ENCODE measurements around the gene GNA14.
A peak's percentile ranks its signal among the peaks of the same experiment; 100 is the strongest.

Gene GNA14

GRCh38 chr9:77488439-77489126 lies 159.5 kb downstream of the GNA14 start:
- DNase-seq (ENCODE audit: extremely low spot score), result no peak
- CTCF ChIA-PET, result interaction anchor here (1.0 to 6.2 kb wide), 4 partner anchors 9 to 56 kb away, joined by 3 to 33 read pairs (median 4); no protein-coding TSS in a partner anchor
- TF ChIP-seq, protein P1, sequence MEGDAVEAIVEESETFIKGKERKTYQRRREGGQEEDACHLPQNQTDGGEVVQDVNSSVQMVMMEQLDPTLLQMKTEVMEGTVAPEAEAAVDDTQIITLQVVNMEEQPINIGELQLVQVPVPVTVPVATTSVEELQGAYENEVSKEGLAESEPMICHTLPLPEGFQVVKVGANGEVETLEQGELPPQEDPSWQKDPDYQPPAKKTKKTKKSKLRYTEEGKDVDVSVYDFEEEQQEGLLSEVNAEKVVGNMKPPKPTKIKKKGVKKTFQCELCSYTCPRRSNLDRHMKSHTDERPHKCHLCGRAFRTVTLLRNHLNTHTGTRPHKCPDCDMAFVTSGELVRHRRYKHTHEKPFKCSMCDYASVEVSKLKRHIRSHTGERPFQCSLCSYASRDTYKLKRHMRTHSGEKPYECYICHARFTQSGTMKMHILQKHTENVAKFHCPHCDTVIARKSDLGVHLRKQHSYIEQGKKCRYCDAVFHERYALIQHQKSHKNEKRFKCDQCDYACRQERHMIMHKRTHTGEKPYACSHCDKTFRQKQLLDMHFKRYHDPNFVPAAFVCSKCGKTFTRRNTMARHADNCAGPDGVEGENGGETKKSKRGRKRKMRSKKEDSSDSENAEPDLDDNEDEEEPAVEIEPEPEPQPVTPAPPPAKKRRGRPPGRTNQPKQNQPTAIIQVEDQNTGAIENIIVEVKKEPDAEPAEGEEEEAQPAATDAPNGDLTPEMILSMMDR (IDR thresholded peaks at IDR 0.05; ENCODE audit: control extremely low read depth, extremely low read depth, low read depth, missing control alignments), result peak; percentile 23
- POLR2A ChIA-PET, result no interaction called here

DNA sequence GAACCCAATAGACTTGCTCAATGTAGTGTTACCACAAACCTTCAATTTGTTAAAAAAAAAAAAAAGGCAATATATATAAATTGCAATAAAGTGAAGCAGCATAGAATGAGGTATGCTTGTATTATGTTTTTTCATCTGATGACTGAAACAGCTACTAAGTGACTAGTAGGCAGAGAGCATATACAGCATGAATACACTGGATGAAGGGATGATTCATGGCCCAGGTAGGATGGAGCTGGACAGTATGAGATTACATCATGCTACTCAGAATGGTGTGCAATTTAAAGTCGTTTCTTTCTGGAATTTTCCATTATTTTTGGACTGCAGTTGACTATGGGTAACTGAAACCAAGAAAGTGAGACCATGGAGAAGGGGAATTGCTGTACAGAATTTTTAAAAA lies 161.2 kb downstream of the GNA14 start:
- no peak for DNase-seq (ENCODE audit: extremely low spot score)
- ChIA-PET CTCF (interaction anchor here (0.6 to 6.2 kb wide), 3 partner anchors 24 to 53 kb away, joined by 3 to 33 read pairs (median 6); no protein-coding TSS in a partner anchor), POLR2A (no interaction called here)
- TF ChIP-seq, protein P1 (IDR thresholded peaks at IDR 0.05; ENCODE audit: control extremely low read depth, extremely low read depth, low read depth, missing control alignments), result no peak

DNA sequence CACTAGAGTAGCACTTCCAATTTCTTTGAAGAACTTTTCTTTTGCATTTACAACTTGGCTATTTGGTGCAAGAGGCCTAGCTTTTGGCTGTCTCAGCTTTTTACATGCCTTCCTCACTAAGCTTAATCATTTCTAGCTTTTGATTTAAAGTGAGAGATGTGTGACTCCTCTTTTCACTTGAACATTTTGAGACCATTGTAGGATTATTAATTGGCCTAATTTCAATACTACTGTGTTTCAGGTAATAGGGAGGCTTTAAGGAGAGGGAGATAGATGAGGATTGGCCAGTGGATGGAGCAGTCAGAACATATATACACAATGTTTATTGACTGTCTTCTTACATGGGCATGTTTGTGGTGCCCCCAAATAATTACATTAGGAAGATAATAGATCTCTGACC lies 161.7 kb downstream of the GNA14 start:
- CTCF ChIA-PET, result interaction anchor here (0.6 to 6.2 kb wide), 4 partner anchors 23 to 53 kb away, joined by 3 to 33 read pairs (median 4); no protein-coding TSS in a partner anchor
- POLR2A ChIA-PET, result no interaction called here
- no peak for DNase-seq (ENCODE audit: extremely low spot score)
- TF ChIP-seq, protein P1 (IDR thresholded peaks at IDR 0.05; ENCODE audit: control extremely low read depth, extremely low read depth, low read depth, missing control alignments), result no peak

DNA sequence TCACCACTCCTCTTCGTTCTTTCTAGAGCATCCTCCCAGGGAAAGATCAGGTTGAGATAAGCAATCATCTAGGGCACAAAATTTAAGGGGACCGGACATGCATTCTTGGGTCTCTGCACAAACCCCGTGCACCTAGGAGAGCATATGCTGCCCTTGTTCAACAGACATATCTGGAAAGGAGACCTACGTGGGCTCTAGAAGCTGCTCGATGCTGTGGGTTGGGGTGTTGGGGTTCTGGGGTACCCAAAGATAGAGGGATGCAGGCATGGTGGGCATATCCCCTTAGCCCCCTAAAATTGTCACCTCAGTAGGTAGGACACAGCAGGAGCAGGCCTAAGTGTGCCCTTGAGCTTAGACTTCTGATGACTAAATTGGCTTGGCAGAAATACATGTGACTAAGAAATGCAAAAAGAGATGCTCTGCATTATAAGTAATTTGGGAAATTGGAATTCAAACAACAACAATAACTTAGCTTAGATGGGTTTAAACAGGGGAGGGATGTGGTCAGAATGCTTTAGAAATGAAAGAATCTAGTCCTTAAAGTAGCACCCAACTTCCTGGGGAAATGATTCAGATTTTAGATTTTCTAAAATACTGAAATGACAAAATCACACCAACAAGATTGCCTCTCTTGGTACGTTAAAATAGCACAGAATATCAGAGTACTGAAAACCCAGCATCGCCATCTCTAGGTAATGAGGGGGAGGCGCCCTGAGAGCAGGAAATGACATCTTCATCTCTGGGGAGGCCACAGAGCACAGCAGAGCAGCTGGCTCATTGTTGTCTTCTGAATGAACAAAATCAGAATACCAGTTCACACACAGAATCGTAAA lies 172.3 kb downstream of the GNA14 start:
- no peak for DNase-seq (ENCODE audit: extremely low spot score)
- CTCF ChIA-PET, result interaction anchor here (1.0 to 2.7 kb wide), 3 partner anchors 13 to 21 kb away, joined by 3 to 25 read pairs (median 5); no protein-coding TSS in a partner anchor
- POLR2A ChIA-PET, result no interaction called here
- TF ChIP-seq, protein P1 (IDR thresholded peaks at IDR 0.05; ENCODE audit: control extremely low read depth, extremely low read depth, low read depth, missing control alignments), result no peak

GRCh38 chr9:77474936-77475335 lies 173.2 kb downstream of the GNA14 start:
- TF ChIP-seq, protein P1 (IDR thresholded peaks at IDR 0.05; ENCODE audit: control extremely low read depth, extremely low read depth, low read depth, missing control alignments), result no peak
- POLR2A ChIA-PET, result no interaction called here
- no peak for DNase-seq (ENCODE audit: extremely low spot score)
- CTCF ChIA-PET, result no interaction called here

DNA sequence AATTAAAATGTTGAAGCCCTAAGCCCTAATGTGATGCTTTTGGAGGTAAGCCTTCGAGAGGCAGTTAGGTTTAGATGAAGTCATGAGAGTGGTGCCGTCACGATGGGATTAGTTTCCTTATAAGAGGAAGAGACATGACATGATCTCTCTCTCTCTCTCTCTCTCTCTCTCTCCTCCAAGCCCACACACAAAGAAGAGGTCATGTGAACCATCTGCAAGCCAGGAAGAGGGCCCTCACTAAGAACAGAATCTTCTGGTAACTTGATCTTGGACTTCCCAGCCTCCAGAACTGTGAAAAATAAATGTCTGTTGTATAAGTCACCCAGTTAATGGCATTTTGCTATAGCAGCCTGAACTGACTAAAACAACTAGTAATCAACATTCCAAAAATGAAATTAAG lies 175.5 kb downstream of the GNA14 start:
- POLR2A ChIA-PET, result no interaction called here
- TF ChIP-seq, protein P1 (IDR thresholded peaks at IDR 0.05; ENCODE audit: control extremely low read depth, extremely low read depth, low read depth, missing control alignments), result no peak
- CTCF ChIA-PET, result interaction anchor here (9.7 kb wide), 1 partner anchor 16 kb away, joined by 99 read pairs; no protein-coding TSS in a partner anchor
- DNase-seq (ENCODE audit: extremely low spot score), result no peak

Data from GM10248 (cell line).